Measurements from ENCODE around the gene ZNF729.
"Not testable (repeated sequence)": the region's sequence is repeated elsewhere in the genome, so short reads cannot be mapped to it uniquely, and the experiment has no call there.

The ZNF729 gene

GRCh38 chr19:22286151-22286810 lies at the start of gene ZNF729:
TSS of gene ZNF729 (plus strand) at chr19:22286441. CDS start at chr19:22286526, 85 bp downstream.
- no peak for DNase-seq (ENCODE audit: low read depth in 3 of 3)

DNA sequence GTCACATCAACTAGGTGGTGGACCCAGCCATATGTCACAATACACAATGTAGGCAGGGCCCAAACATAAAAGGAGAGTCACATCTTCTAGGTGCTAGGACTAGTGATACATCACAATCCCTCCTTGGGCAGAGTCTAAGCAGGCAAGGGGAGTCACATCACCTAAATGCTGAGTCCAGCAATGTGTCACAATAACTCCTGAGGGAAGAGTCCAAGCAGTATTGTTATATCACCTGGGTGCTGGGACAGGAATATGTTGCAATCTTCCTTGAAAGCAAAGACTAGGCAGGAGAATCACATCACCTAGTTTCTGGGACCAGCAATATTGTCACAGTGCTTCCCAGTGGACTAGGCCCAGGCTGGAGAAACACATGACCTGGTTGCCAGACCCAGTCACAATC lies 29.4 kb upstream of the ZNF729 start:
- DNase-seq (ENCODE audit: low read depth in 3 of 3): no peak

- no peak for DNase-seq (ENCODE audit: low read depth in 3 of 3)
These were observed 28.9 kb upstream of the ZNF729 start for GRCh38 chr19:22257381-22257780.

DNA sequence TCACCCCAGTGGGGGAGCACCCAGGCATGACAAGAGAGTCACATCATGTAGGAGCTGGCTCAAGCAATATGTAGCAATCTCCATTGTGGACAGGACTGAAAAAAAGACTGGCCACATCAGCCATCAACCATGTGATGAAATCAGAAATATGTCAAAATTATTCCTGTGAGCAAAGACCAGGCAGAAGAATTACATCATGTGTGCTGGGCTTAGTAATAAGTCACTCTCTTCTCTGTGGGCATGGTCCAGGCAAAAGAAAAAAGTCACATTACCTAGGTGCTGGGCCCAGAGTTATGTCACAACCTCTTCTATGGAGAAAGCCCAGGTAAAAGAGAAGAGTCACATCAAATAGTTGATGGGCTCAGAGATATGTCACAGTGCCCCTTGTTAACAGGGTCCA lies 28.3 kb upstream of the ZNF729 start:
- no peak for DNase-seq (ENCODE audit: low read depth in 3 of 3)

- no peak for DNase-seq (ENCODE audit: low read depth in 3 of 3)
These were observed 25.7 kb upstream of the ZNF729 start for GRCh38 chr19:22260499-22260898.

- DNase-seq (ENCODE audit: low read depth in 3 of 3): no peak
These were observed 24.6 kb upstream of the ZNF729 start for GRCh38 chr19:22261596-22261995.

DNA sequence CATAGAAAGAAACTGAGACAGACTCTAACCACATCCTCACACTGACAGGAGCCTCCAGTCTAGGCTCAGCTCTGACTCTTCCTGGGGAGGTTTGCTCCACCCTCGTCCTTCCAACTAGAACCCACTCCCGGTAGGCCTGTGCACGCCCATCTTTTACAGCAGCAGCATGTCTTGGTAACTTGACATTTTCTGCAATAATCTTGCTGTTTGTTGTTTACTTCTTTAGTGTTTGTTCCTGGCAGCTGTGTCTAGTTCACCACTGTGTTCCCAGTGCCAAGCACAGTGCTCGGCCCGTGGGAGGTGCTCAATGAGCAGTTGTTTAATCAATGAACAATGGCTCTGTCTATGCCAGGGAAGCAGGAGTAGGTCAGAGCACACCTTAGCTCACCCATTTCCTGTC lies 23.1 kb upstream of the ZNF729 start:
- no peak for DNase-seq (ENCODE audit: low read depth in 3 of 3)

- DNase-seq (ENCODE audit: low read depth in 3 of 3): not testable (repeated sequence)
These were observed 35.3 kb downstream of the ZNF729 start for GRCh38 chr19:22321554-22321953.

DNA sequence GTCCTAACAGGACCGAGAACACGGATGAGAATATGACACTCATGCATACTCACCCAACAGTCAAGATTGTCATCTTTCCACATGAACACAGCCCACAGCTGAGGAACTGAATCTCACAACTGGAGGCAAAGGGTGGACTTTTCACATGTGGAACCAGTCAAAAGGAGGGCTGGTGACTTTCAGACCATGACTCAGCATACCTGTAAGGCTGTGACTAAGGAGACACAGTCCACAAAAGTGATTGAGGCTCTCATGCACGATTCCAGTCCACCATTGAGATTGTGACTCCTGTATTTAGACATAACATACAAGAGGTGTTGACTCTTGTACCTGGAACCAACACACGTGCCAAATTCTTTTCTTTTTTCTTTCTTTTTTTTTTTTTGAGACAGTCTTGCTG lies 40.0 kb downstream of the ZNF729 start:
- DNase-seq (ENCODE audit: low read depth in 3 of 3): no peak

GRCh38 chr19:22327321-22327720 lies 41.1 kb downstream of the ZNF729 start:
- no peak for DNase-seq (ENCODE audit: low read depth in 3 of 3)

GRCh38 chr19:22331521-22331920 lies 45.3 kb downstream of the ZNF729 start:
- DNase-seq (ENCODE audit: low read depth in 3 of 3): no peak

DNA sequence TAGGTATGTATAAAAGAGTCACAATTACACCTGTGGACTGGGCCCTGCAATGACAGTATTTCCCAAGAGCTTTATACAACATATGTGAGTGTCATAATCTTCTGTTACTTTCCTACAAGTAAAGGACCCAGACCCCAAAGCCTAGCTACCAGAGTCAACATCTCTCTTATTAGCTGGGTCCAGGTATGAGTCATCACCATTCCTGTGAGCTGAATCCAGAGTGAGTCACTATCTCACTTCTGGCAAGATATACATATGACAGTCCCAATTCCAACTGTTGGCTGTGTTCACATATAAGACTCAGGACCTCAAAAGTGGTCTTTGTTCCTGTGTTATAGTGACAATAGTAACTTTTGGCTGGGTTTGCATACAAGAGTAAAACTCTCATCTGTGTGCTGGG lies 46.7 kb downstream of the ZNF729 start:
- no peak for DNase-seq (ENCODE audit: low read depth in 3 of 3)

DNA sequence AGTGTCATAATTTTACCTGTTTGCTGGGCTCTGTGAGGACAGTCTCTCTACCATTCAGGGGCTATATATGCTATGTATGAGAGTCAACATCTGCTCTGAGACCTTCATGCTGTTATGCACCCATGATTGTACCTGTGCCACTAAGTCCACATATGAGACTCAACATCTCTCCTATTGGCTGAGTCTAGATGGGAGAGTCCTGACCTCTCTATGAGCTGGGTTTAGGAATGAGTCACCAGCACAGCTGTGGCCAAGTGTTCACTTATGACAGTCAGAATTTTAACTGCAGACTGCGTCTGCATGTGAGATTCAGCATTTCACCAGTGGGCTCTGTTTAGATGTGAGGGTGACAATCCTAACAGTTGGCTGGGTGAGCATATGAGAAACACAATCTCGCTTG lies 49.5 kb downstream of the ZNF729 start:
- DNase-seq (ENCODE audit: low read depth in 3 of 3): no peak

- DNase-seq (ENCODE audit: low read depth in 3 of 3): no peak
These were observed 68.4 kb downstream of the ZNF729 start for GRCh38 chr19:22354665-22355064.

Measured in stimulated activated CD4-positive, alpha-beta T cell treated with anti-CD3 and anti-CD28 coated beads, TNF-alpha, amount 100 ng/mL, for 4 hours (primary cell).